Measurements from ENCODE around the gene TUBB3. TPM values are rescaled to one million over a fixed set of nuclear protein-coding genes. Genes with fewer than 3 reads are reported as not detected.

TUBB3 gene
- total RNA-seq, 1 experiment from 2014 or later: 205 TPM

DNA sequence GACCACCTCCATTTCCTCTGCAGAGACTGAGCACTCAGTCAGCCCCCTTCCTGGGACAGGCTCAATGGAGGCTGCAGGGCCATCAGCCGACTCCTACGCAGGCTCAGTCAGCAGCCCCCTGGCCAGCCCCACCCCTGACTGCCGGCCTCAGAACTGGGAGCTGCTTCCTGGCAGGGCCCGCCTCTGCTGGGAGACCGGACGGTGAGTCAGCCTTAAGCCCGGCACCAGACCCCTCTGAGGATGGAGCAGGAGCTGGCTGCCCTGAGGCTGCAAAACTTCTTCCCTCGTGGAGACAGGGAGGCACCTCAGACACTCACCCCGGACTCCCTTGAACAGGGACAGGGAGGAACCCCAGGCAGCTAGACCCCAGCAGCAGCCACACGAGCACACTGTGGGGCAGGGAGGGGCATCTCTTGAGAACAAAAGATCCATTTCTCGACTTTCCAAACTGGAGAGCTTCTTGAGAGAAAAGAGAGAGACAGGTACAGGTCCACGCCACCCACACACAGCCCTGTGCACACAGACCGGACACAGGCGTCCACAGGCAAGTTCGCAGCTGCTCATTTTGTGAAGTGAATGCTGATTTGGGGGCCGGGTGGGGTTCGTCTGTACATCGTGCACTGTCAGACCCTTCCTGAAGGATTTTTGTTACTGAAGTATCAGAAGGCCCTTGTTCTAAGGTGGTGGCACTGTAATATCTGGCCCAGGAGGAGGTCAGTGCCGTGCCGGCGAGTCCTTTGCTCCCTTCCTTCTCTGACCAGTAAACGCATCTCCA lies 1.3 kb upstream of the TUBB3 start:
- CTCF ChIA-PET: no interaction called here

DNA sequence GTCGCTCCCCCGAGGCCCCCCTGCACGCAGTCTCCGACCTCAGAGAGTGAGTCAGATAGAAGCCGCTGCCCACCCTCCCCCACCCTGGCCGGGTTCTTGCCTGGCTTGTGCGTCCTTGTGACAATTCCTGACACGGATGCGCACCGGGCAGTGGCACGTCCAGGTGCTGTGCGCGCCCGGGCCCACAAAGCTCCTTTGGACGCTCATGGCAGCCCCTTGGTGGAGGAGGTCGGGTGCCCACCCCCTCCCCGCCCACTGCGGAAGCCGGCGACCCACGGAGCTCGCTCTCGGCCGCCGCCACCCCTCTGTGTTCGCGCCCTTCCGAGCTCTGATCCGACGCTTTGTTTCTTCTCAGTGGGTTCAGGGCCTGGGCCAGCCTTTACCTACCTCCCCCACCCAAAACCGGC lies 662 bp upstream of the TUBB3 start:
- Histone ChIP-seq H3K4me3 (ENCODE audit: low read depth in 2 of 2, low read length in 2 of 2) (peak overlapping the region; percentile 66 to 75), H3K27me3 (ENCODE audit: control insufficient read depth, insufficient read depth, low read length) (no peaks in the 10 kb centered on the region), H3K27ac (ENCODE audit: low read length) (peak overlapping the region; percentile 91), H3K36me3 (ENCODE audit: control insufficient read depth, insufficient read depth, low read length) (no peaks in the 10 kb centered on the region; the same call in 1 of the 2 replicates), H3K4me1 (ENCODE audit: control insufficient read depth, insufficient read depth, low read length) (peaks cover 14% of the 10 kb centered on the region), H3K9me3 (ENCODE audit: control insufficient read depth, insufficient read depth, low read depth, low read length) (no peaks in the 10 kb centered on the region)
- no TSS peak for BruUV-seq (replicated peaks)
- TF ChIP-seq TCF7L2 (IDR thresholded peaks at IDR 0.05; ENCODE audit: low read depth, low read length) (no peak), SIN3A (IDR thresholded peaks at IDR 0.05; ENCODE audit: borderline replicate concordance, insufficient read depth, low read depth, low read length) (0 out of 2 replicates have a peak, but pooled peaks have one; percentile 29), POLR2AphosphoS5 (IDR thresholded peaks at IDR 0.05; ENCODE audit: low read depth, low read length) (0 out of 2 replicates have a peak, but pooled peaks have one; percentile 1)
- TF ChIP-seq, protein P1, sequence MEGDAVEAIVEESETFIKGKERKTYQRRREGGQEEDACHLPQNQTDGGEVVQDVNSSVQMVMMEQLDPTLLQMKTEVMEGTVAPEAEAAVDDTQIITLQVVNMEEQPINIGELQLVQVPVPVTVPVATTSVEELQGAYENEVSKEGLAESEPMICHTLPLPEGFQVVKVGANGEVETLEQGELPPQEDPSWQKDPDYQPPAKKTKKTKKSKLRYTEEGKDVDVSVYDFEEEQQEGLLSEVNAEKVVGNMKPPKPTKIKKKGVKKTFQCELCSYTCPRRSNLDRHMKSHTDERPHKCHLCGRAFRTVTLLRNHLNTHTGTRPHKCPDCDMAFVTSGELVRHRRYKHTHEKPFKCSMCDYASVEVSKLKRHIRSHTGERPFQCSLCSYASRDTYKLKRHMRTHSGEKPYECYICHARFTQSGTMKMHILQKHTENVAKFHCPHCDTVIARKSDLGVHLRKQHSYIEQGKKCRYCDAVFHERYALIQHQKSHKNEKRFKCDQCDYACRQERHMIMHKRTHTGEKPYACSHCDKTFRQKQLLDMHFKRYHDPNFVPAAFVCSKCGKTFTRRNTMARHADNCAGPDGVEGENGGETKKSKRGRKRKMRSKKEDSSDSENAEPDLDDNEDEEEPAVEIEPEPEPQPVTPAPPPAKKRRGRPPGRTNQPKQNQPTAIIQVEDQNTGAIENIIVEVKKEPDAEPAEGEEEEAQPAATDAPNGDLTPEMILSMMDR (IDR thresholded peaks at IDR 0.05): no peak
- CTCF ChIA-PET: no interaction called here
- in situ Hi-C loops (cut with HindIII; ENCODE audit: low pct_unique_long_range_greater_than_20kb, low sequenced_read_pairs): no loop called here
- POLR2A ChIA-PET: interaction anchor here (0.6 to 1.0 kb wide), 2 partner anchors 49 to 51 kb away, joined by 3 to 4 read pairs; partner anchors contain the start of gene TCF25
- ATAC-seq (peak; percentile 23), DNase-seq (ENCODE audit: low read depth, low spot score) (no peak)
- intact Hi-C loops (cut with micrococcal nuclease; ENCODE audit: unreplicated experiment): no loop called here

More for the DNA sequence above, 1.3 kb upstream of the TUBB3 start:
- ATAC-seq (peak; percentile 59), DNase-seq (ENCODE audit: low read depth, low spot score) (no peak)
- H3K36me3 ChIP-seq (ENCODE audit: control insufficient read depth, insufficient read depth, low read length): no peaks in the 10 kb centered on the region; the same call in 1 of the 2 replicates
- peak overlapping the region; percentile 66 to 75 for H3K4me3 ChIP-seq (ENCODE audit: low read depth in 2 of 2, low read length in 2 of 2)
- TF ChIP-seq SIN3A (IDR thresholded peaks at IDR 0.05; ENCODE audit: borderline replicate concordance, insufficient read depth, low read depth, low read length): no peak
- peak; percentile 65 for TF ChIP-seq POLR2AphosphoS5 (IDR thresholded peaks at IDR 0.05; ENCODE audit: low read depth, low read length)
- H3K9me3 ChIP-seq (ENCODE audit: control insufficient read depth, insufficient read depth, low read depth, low read length): no peaks in the 10 kb centered on the region
- TSS peak; percentile 90 for BruUV-seq (replicated peaks)
- no peaks in the 10 kb centered on the region for H3K27me3 ChIP-seq (ENCODE audit: control insufficient read depth, insufficient read depth, low read length)
- H3K4me1 ChIP-seq (ENCODE audit: control insufficient read depth, insufficient read depth, low read length): peaks cover 17% of the 10 kb centered on the region
- H3K27ac ChIP-seq (ENCODE audit: low read length): peak overlapping the region; percentile 91
- intact Hi-C loops (cut with micrococcal nuclease; ENCODE audit: unreplicated experiment): no loop called here
- in situ Hi-C loops (cut with HindIII; ENCODE audit: low pct_unique_long_range_greater_than_20kb, low sequenced_read_pairs): no loop called here
- POLR2A ChIA-PET: interaction anchor here (1.0 kb wide), 1 partner anchor 49 kb away, joined by 3 read pairs; the partner anchor contains the start of gene TCF25

DNA sequence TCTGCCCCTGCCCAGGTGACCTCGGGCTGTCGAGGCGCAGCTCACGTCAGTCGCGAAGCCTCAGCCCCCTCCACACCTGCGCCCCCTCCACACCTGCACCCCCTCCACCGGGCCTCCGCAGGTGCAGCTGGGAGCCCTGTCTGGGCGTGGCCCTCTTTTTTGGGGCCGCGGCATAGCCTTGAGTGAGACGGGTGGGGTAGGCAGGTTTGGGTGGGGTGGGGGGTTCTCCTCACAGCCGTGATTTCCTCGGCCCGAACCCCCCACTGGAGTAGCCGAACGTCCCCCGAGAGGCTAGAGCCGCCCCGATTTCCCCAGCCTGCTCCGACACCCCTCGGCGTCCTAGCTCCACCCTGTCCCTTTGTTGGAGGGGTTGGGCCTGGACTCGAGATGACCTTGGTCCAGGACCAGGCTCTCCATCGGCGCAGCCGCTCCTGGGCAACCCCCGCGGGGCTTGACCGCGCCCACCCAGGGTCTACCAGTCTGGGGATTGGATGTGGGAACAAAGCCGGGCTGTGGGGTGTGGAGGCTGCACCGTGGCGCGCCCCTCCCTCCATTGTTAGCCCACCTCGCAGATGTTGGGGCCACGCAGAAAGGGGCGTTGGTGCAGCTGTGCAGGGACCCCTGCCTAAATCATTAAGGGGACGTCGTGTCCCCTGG lies 626 bp downstream of the TUBB3 start:
- Histone ChIP-seq H3K4me1 (ENCODE audit: control insufficient read depth, insufficient read depth, low read length) (peaks cover 12% of the 10 kb centered on the region), H3K36me3 (ENCODE audit: control insufficient read depth, insufficient read depth, low read length) (peaks cover 3% of the 10 kb centered on the region; the same call in 1 of the 2 replicates), H3K9me3 (ENCODE audit: control insufficient read depth, insufficient read depth, low read depth, low read length) (no peaks in the 10 kb centered on the region), H3K4me3 (ENCODE audit: low read depth in 2 of 2, low read length in 2 of 2) (peak overlapping the region; percentile 66 to 67), H3K27me3 (ENCODE audit: control insufficient read depth, insufficient read depth, low read length) (no peaks in the 10 kb centered on the region), H3K27ac (ENCODE audit: low read length) (0 out of 2 replicates have a peak overlapping the region, but pooled peaks have one; percentile 34)
- in situ Hi-C loops (cut with HindIII; ENCODE audit: low pct_unique_long_range_greater_than_20kb, low sequenced_read_pairs) (no loop called here), intact Hi-C loops (cut with micrococcal nuclease; ENCODE audit: unreplicated experiment) (no loop called here)
- BruUV-seq (replicated peaks): no TSS peak
- TF ChIP-seq SIN3A (IDR thresholded peaks at IDR 0.05; ENCODE audit: borderline replicate concordance, insufficient read depth, low read depth, low read length) (0 out of 2 replicates have a peak, but pooled peaks have one; percentile 26), TCF7L2 (IDR thresholded peaks at IDR 0.05; ENCODE audit: low read depth, low read length) (no peak), POLR2AphosphoS5 (IDR thresholded peaks at IDR 0.05; ENCODE audit: low read depth, low read length) (no peak)
- TF ChIP-seq, protein P1 (IDR thresholded peaks at IDR 0.05): no peak
- TF ChIP-seq, protein P2, sequence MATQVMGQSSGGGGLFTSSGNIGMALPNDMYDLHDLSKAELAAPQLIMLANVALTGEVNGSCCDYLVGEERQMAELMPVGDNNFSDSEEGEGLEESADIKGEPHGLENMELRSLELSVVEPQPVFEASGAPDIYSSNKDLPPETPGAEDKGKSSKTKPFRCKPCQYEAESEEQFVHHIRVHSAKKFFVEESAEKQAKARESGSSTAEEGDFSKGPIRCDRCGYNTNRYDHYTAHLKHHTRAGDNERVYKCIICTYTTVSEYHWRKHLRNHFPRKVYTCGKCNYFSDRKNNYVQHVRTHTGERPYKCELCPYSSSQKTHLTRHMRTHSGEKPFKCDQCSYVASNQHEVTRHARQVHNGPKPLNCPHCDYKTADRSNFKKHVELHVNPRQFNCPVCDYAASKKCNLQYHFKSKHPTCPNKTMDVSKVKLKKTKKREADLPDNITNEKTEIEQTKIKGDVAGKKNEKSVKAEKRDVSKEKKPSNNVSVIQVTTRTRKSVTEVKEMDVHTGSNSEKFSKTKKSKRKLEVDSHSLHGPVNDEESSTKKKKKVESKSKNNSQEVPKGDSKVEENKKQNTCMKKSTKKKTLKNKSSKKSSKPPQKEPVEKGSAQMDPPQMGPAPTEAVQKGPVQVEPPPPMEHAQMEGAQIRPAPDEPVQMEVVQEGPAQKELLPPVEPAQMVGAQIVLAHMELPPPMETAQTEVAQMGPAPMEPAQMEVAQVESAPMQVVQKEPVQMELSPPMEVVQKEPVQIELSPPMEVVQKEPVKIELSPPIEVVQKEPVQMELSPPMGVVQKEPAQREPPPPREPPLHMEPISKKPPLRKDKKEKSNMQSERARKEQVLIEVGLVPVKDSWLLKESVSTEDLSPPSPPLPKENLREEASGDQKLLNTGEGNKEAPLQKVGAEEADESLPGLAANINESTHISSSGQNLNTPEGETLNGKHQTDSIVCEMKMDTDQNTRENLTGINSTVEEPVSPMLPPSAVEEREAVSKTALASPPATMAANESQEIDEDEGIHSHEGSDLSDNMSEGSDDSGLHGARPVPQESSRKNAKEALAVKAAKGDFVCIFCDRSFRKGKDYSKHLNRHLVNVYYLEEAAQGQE (IDR thresholded peaks at IDR 0.05; ENCODE audit: insufficient read depth in 1 of 2, low read depth in 2 of 2, low read length in 1 of 2): no peak
- DNase-seq (ENCODE audit: low read depth, low spot score) (no peak), ATAC-seq (no peak)
- POLR2A ChIA-PET: interaction anchor here (1.1 kb wide), 1 partner anchor 51 kb away, joined by 8 read pairs; the partner anchor contains the start of gene TCF25
- CTCF ChIA-PET: no interaction called here
